HCT116 (cell line): ENCODE measurements around the gene LGALS9. TPM values are rescaled to one million over a fixed set of nuclear protein-coding genes. Genes with fewer than 3 reads are reported as not detected.

Experiments used
- ATAC-seq: fragments of 200-7000 bp; cut with Tn5 transposase; 2 replicates; pipeline ENCODE4 v1.9.1; 2020; ENCODE audit warnings: mild to moderate bottlenecking, moderate library complexity
- BruUV-seq: library from RNA; stranded (reverse); fragments of 400-500 nt; replicated peaks from 2 replicates; lab custom pipeline; 2021; lab: Mats Ljungman, UMichigan
- CTCF ChIA-PET: fragments of 300-600 bp; sonication (Branson Sonifier 250); formaldehyde crosslinking; loops from one replicate; lab custom pipeline; 2021; ENCODE audit warnings: antibody characterized with exemption; lab: Charles Lee
- POLR2A ChIA-PET: fragments of 300-600, 350-600 bp; sonication (Branson Sonifier 250); formaldehyde crosslinking; loops from one replicate; lab custom pipeline; 2021; ENCODE audit warnings: antibody characterized with exemption; lab: Charles Lee
- RAD21 ChIA-PET, 2 experiments: fragments of 300-600 bp; sonication (Branson Sonifier 250); formaldehyde crosslinking; loops; one replicate each; lab custom pipeline; 2023; ENCODE audit warnings: low total read pairs in 2 of 2; ENCODE audit not compliant: uncharacterized antibody in 2 of 2, unreplicated experiment in 2 of 2, low non-redundant PET in 1 of 2; lab: Charles Lee
- DNase-seq: peaks from one replicate; pipeline ENCODE4 v3.0.0-alpha.2; 2010; ENCODE audit warnings: low read depth, low spot score
- H2AFZ ChIP-seq: fragments of 200-600 bp; shearing (Covaris generic), sonication (generic); 2 replicates; pipeline ENCODE4 v1.6.1; 2017; ENCODE audit warnings: low read depth, mixed run types, mixed read lengths, antibody characterized with exemption, low read length; ENCODE audit not compliant: poor library complexity, severe bottlenecking
- H3K27ac ChIP-seq: 2 replicates; pipeline ENCODE4 v1.5.1; 2012; ENCODE audit warnings: low read depth, low read length
- H3K27me3 ChIP-seq: fragments of 200-600 bp; sonication (generic); 2 replicates; pipeline ENCODE4 v1.6.1; 2016; ENCODE audit warnings: mixed run types, low read length, mixed read lengths; ENCODE audit not compliant: insufficient read depth
- H3K36me3 ChIP-seq, 2 experiments: fragments of 200-500 bp in 1 of 2; fragments of 200-600 bp in 1 of 2; sonication (Bioruptor generic) in 1 of 2; sonication (generic) in 1 of 2; 2 replicates each; pipeline versions ENCODE4 v1.5.1 to v1.6.1; 2014 to 2016; ENCODE audit warnings: low read length in 2 of 2, inconsistent platforms in 1 of 2, mixed read lengths in 1 of 2, mixed run types in 1 of 2; ENCODE audit not compliant: insufficient read depth in 2 of 2, control insufficient read depth in 1 of 2
- H3K4me1 ChIP-seq, 2 experiments: fragments of 200-600 bp in 1 of 2; sonication (generic) in 1 of 2; 2 replicates each; pipeline versions ENCODE4 v1.5.1 to v1.6.1; 2012 to 2017; ENCODE audit warnings: low read length in 2 of 2, inconsistent platforms in 1 of 2, mild to moderate bottlenecking in 1 of 2, mixed read lengths in 1 of 2, mixed run types in 1 of 2, moderate library complexity in 1 of 2; ENCODE audit not compliant: insufficient read depth in 2 of 2, control insufficient read depth in 1 of 2
- H3K4me2 ChIP-seq: fragments of 200-600 bp; sonication (generic); 2 replicates; pipeline ENCODE4 v1.6.1; 2017; ENCODE audit warnings: mixed run types, low read length, mixed read lengths
- H3K4me3 ChIP-seq, 2 experiments: fragments of 200-600 bp in 1 of 2; sonication (generic) in 1 of 2; replicated peaks in 1 of 2; 2 replicates each; pipeline ENCODE4 v1.5.1; 2011 to 2016; ENCODE audit warnings: low read length in 2 of 2, control low read depth in 1 of 2, low read depth in 1 of 2, mild to moderate bottlenecking in 1 of 2, mixed read lengths in 1 of 2, mixed run types in 1 of 2
- H3K79me2 ChIP-seq: fragments of 200-600 bp; sonication (generic); 2 replicates; pipeline ENCODE4 v1.6.1; 2017; ENCODE audit warnings: mild to moderate bottlenecking, mixed run types, low read length, moderate library complexity, mixed read lengths; ENCODE audit not compliant: insufficient read depth
- H3K9ac ChIP-seq: fragments of 200-600 bp; sonication (generic); 2 replicates; pipeline ENCODE4 v1.6.1; 2016; ENCODE audit warnings: low read length, mixed read lengths
- H3K9me2 ChIP-seq: fragments of 200-600 bp; sonication (generic), shearing (Covaris generic); 2 replicates; pipeline ENCODE4 v1.6.1; 2017; ENCODE audit warnings: mixed run types, mild to moderate bottlenecking, moderate library complexity; ENCODE audit not compliant: insufficient read depth
- H3K9me3 ChIP-seq, 2 experiments: fragments of 200-500 bp in 1 of 2; fragments of 200-600 bp in 1 of 2; sonication (Bioruptor generic) in 1 of 2; sonication (generic) in 1 of 2; 2 replicates each; pipeline ENCODE4 v1.6.1; 2014 to 2017; ENCODE audit warnings: low read length in 2 of 2, mixed read lengths in 2 of 2, inconsistent platforms in 1 of 2, low read depth in 1 of 2, mild to moderate bottlenecking in 1 of 2, mixed run types in 1 of 2, moderate library complexity in 1 of 2; ENCODE audit not compliant: control insufficient read depth in 1 of 2, insufficient read depth in 1 of 2
- H4K20me1 ChIP-seq: fragments of 200-600 bp; sonication (generic), shearing (Covaris generic); 2 replicates; pipeline ENCODE4 v1.6.1; 2017; ENCODE audit warnings: mixed run types, mild to moderate bottlenecking, moderate library complexity; ENCODE audit not compliant: insufficient read depth
- EZH2phosphoT487 ChIP-seq: fragments of 200-600 bp; IDR thresholded peaks from 2 replicates; pipeline ENCODE4 v1.6.1; 2018; ENCODE audit warnings: antibody characterized with exemption, borderline replicate concordance
- FOSL1 ChIP-seq: IDR thresholded peaks from 2 replicates; pipeline ENCODE4 v1.6.1; 2012; ENCODE audit warnings: low read depth
- MAX ChIP-seq: IDR thresholded peaks from 2 replicates; pipeline ENCODE4 v1.6.1; 2012
- POLR2AphosphoS5 ChIP-seq: IDR thresholded peaks from 2 replicates; pipeline ENCODE4 v1.6.1; 2011; ENCODE audit warnings: mild to moderate bottlenecking, low read depth, low read length, moderate library complexity
- REST ChIP-seq: IDR thresholded peaks from 2 replicates; pipeline ENCODE4 v1.6.1; 2012; ENCODE audit warnings: low read depth
- ZBTB33 ChIP-seq: IDR thresholded peaks from 2 replicates; pipeline ENCODE4 v1.6.1; 2011; ENCODE audit warnings: mild to moderate bottlenecking, low read length, moderate library complexity; ENCODE audit not compliant: insufficient replicate concordance; ENCODE audit errors: extremely low read depth
- intact Hi-C: fragments of 100-400 bp; cut with micrococcal nuclease; formaldehyde crosslinking; loops from 2 replicates; pipeline ENCODE4 v1.10.0; 2022
- total RNA-seq: library from RNA; stranded (reverse); gene quantifications from one replicate; pipeline ENCODE4 v1.2.1, GENCODE V29; 2021; ENCODE audit not compliant: unreplicated experiment

The LGALS9 gene
- total RNA-seq, 1 experiment from 2014 or later: 1.9 TPM

- TF ChIP-seq REST: no peak
- no peak for TF ChIP-seq POLR2AphosphoS5
- no peak for TF ChIP-seq FOSL1
- no peak for TF ChIP-seq ZBTB33
- TF ChIP-seq EZH2phosphoT487: no peak
These were observed 9.5 kb upstream of the LGALS9 start (continued) for GRCh38 chr17:27621536-27621935.

- ATAC-seq: no peak
- Histone ChIP-seq H3K36me3 (peaks cover 0 to 4% of the 10 kb centered on the region in 2 experiments; a peak in 1 of 4 replicates), H3K9me3 (no peaks in the 10 kb centered on the region), H3K27ac (no peak overlapping the region), H3K79me2 (no peaks in the 10 kb centered on the region), H2AFZ (no peak overlapping the region), H3K4me1 (no peaks in the 10 kb centered on the region), H3K9me2 (no peaks in the 10 kb centered on the region), H4K20me1 (no peaks in the 10 kb centered on the region), H3K9ac (no peak overlapping the region), H3K4me2 (no peak overlapping the region), H3K4me3 (no peak overlapping the region), H3K27me3 (no peaks in the 10 kb centered on the region)
- ChIA-PET CTCF (interaction anchor here (0.9 kb wide), 1 partner anchor 33 kb away, joined by 3 read pairs; no protein-coding TSS in a partner anchor), POLR2A (no interaction called here), RAD21 (no interaction called here)
- no peak for DNase-seq
- intact Hi-C loops: no loop called here
- BruUV-seq: no TSS peak
- TF ChIP-seq ZBTB33: no peak
- TF ChIP-seq REST: no peak
- no peak for TF ChIP-seq POLR2AphosphoS5
- TF ChIP-seq MAX: no peak
These were observed 8.9 kb upstream of the LGALS9 start for GRCh38 chr17:27621942-27622559.
